ENCODE measurements around the gene APPBP2. TPM values are rescaled to one million over a fixed set of nuclear protein-coding genes. Genes with fewer than 3 reads are reported as not detected.

Gene APPBP2
- total RNA-seq, 1 donor from 2014 or later = 46.8 TPM

DNA sequence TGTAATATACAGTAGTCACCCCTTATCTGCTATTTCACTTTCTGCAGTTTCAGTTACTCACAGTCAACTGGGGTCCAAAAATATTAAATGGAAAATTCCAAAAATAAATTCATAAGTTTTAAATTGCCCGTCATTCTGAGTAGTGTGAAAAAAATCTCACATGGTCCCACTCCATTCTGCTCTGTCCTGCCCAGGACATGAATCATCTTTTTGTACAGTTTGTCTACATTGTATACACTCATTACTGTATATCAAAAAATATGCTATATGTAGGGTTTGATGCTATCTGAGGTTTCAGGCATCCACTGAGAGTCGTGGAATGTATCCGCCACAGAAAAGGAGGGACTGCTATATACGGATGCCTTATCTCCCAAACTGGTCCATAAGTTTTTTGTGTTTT is 16.0 kb upstream of the APPBP2 start:
- Mint-ChIP-seq H3K4me3 (ENCODE audit: unreplicated experiment) (no peak overlapping the region), H3K27me3 (ENCODE audit: unreplicated experiment) (no peaks in the 10 kb centered on the region), H3K4me1 (ENCODE audit: low read depth, unreplicated experiment) (no peaks in the 10 kb centered on the region), H3K36me3 (ENCODE audit: unreplicated experiment) (no peaks in the 10 kb centered on the region), H3K27ac (ENCODE audit: unreplicated experiment) (no peak overlapping the region), H3K9me3 (ENCODE audit: unreplicated experiment) (no peaks in the 10 kb centered on the region)
- TF ChIP-seq, protein P1, sequence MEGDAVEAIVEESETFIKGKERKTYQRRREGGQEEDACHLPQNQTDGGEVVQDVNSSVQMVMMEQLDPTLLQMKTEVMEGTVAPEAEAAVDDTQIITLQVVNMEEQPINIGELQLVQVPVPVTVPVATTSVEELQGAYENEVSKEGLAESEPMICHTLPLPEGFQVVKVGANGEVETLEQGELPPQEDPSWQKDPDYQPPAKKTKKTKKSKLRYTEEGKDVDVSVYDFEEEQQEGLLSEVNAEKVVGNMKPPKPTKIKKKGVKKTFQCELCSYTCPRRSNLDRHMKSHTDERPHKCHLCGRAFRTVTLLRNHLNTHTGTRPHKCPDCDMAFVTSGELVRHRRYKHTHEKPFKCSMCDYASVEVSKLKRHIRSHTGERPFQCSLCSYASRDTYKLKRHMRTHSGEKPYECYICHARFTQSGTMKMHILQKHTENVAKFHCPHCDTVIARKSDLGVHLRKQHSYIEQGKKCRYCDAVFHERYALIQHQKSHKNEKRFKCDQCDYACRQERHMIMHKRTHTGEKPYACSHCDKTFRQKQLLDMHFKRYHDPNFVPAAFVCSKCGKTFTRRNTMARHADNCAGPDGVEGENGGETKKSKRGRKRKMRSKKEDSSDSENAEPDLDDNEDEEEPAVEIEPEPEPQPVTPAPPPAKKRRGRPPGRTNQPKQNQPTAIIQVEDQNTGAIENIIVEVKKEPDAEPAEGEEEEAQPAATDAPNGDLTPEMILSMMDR (IDR thresholded peaks at IDR 0.05; ENCODE audit: partially characterized antibody, unreplicated experiment) = no peak
- no peak for DNase-seq

DNA sequence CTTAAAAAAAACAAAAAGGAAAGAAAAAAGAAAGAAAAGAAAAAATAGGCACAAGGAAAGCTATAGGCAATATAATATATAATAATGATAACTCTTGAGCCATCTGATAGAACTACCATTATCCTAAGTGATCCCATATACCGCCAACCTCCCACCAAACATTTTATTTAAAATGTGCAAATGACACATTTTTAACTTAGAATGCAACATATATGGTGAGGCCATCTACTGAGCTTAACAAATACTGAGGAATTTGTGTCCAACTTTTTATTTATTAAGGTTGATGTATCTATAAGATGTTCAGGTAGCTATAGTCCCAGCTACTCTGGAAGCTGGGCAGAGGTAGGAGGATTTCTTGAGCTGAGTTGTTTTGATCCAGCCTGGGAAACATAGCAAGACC is 14.4 kb upstream of the APPBP2 start:
- Mint-ChIP-seq H3K9me3 (ENCODE audit: unreplicated experiment) (no peaks in the 10 kb centered on the region), H3K4me3 (ENCODE audit: unreplicated experiment) (no peak overlapping the region), H3K4me1 (ENCODE audit: low read depth, unreplicated experiment) (no peaks in the 10 kb centered on the region), H3K36me3 (ENCODE audit: unreplicated experiment) (no peaks in the 10 kb centered on the region), H3K27ac (ENCODE audit: unreplicated experiment) (no peak overlapping the region), H3K27me3 (ENCODE audit: unreplicated experiment) (no peaks in the 10 kb centered on the region)
- TF ChIP-seq, protein P1 (IDR thresholded peaks at IDR 0.05; ENCODE audit: partially characterized antibody, unreplicated experiment) = no peak
- no peak for DNase-seq

DNA sequence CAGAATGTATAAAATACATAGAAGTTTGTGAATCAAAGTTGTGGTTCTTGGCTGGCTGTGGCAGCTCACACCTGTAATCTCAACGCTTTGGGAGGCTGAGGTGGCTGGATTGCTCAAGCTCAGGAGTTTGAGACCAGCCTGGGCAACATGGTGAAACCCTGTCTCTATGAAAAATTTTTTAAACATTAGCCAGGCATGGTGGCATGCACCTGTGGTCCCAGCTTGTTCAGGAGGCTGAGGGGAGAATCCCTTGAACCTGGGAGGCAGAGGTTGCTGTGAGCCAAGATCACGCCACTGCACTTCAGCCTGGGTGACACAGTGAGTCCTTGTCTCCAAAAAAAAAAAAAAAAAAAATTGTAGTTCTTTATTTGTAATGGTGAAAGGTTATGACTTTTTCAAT is 13.8 kb upstream of the APPBP2 start:
- Mint-ChIP-seq H3K4me3 (ENCODE audit: unreplicated experiment) (no peak overlapping the region), H3K27me3 (ENCODE audit: unreplicated experiment) (no peaks in the 10 kb centered on the region), H3K4me1 (ENCODE audit: low read depth, unreplicated experiment) (no peaks in the 10 kb centered on the region), H3K9me3 (ENCODE audit: unreplicated experiment) (no peaks in the 10 kb centered on the region), H3K36me3 (ENCODE audit: unreplicated experiment) (no peaks in the 10 kb centered on the region), H3K27ac (ENCODE audit: unreplicated experiment) (no peak overlapping the region)
- TF ChIP-seq, protein P1 (IDR thresholded peaks at IDR 0.05; ENCODE audit: partially characterized antibody, unreplicated experiment) = no peak
- no peak for DNase-seq

DNA sequence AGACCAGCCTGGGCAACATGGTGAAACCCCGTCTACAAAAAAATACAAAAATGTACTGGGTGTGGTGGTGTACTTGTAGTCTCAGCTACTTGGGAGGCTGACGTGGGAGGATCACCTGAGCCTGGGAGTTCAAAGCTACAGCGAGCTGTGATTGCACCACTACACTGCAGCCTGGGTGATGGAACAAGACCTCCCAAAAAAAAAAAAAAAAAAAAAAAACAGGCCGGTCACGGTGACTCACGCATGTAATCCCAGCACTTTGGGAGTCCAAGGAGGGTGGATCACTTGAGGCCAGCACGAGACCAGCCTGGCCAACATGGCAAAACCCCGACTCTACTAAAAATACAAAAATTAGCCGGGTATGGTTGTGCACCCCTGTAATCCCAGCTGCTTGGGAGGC is 12.7 kb upstream of the APPBP2 start:
- no peak for DNase-seq
- Mint-ChIP-seq H3K9me3 (ENCODE audit: unreplicated experiment) (no peaks in the 10 kb centered on the region), H3K27me3 (ENCODE audit: unreplicated experiment) (no peaks in the 10 kb centered on the region), H3K36me3 (ENCODE audit: unreplicated experiment) (no peaks in the 10 kb centered on the region), H3K4me3 (ENCODE audit: unreplicated experiment) (no peak overlapping the region), H3K27ac (ENCODE audit: unreplicated experiment) (no peak overlapping the region), H3K4me1 (ENCODE audit: low read depth, unreplicated experiment) (no peaks in the 10 kb centered on the region)
- TF ChIP-seq, protein P1 (IDR thresholded peaks at IDR 0.05; ENCODE audit: partially characterized antibody, unreplicated experiment) = no peak

DNA sequence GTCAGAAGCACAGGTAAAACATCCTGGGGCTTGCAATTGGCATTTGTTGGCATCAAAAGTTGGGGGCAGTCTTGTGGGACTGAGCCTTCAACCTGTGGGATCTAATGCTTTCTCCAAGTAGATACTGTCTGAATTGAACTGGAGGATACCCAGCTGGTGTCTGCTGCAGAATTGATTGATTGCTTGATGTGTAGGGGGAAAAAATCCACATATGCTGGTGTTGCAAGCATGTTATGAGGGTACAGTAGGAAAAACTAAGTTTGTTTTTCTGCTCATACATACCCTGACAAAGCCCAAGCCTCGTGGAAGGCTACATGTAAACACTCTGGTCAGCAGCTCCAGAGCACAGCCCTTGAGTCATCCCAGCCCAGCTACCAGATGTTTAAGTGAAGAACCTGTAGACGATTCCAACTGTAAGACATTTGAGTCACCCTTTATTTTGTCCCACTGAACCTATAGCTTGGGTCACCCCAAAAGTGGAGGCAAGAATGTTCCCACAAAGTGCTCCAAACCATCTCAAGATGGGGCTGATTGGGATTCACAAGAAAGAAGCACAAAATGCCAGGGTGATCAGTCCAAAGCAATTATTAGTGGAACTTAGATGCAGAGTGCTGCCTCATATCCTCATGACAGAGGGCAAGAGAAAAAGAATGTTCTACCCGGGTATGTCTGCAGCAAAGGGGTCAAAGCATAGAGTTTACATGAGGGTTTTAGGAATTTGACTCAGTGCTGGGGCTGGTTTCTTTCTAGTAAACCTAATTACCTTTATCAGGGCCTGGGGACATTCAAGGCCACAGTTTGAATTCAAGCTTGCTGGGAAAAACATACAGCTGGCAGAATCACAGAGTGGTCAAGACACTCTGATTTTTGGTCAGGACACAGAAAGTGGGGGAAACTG is 9.6 kb upstream of the APPBP2 start:
- Mint-ChIP-seq H3K9me3 (ENCODE audit: unreplicated experiment) (no peaks in the 10 kb centered on the region), H3K4me3 (ENCODE audit: unreplicated experiment) (no peak overlapping the region), H3K36me3 (ENCODE audit: unreplicated experiment) (no peaks in the 10 kb centered on the region), H3K27me3 (ENCODE audit: unreplicated experiment) (peaks cover 3% of the 10 kb centered on the region), H3K4me1 (ENCODE audit: low read depth, unreplicated experiment) (no peaks in the 10 kb centered on the region), H3K27ac (ENCODE audit: unreplicated experiment) (no peak overlapping the region)
- TF ChIP-seq, protein P1 (IDR thresholded peaks at IDR 0.05; ENCODE audit: partially characterized antibody, unreplicated experiment) = no peak
- no peak for DNase-seq

Data from glutamatergic neuron (in vitro differentiated cells).